Hepatocyte (in vitro differentiated cells): ENCODE data around the gene SLC25A21. TPM values are rescaled to one million over a fixed set of nuclear protein-coding genes. Genes with fewer than 3 reads are reported as not detected.

Experiments used
- DNase-seq: peaks from one replicate; pipeline ENCODE4 v3.0.0-alpha.2; 2016; ENCODE audit warnings: low spot score
- H2AFZ ChIP-seq: fragments of 200-600 bp; sonication (generic); 2 replicates; pipeline ENCODE4 v1.6.0; 2016; ENCODE audit warnings: antibody characterized with exemption, mild to moderate bottlenecking
- H3K27ac ChIP-seq: fragments of 200-600 bp; sonication (generic); 2 replicates; pipeline ENCODE4 v1.5.1; 2016; ENCODE audit warnings: mild to moderate bottlenecking
- H3K27me3 ChIP-seq: fragments of 200-600 bp; sonication (generic); 2 replicates; pipeline ENCODE4 v1.6.1; 2016
- H3K36me3 ChIP-seq: fragments of 200-600 bp; sonication (generic); replicated peaks from 2 replicates; pipeline ENCODE4 v1.5.1; 2016; ENCODE audit warnings: low read depth; ENCODE audit not compliant: insufficient read depth
- H3K4me1 ChIP-seq: fragments of 200-600 bp; sonication (generic); 2 replicates; pipeline ENCODE4 v1.5.1; 2016; ENCODE audit warnings: mild to moderate bottlenecking, moderate library complexity; ENCODE audit not compliant: insufficient read depth
- H3K4me2 ChIP-seq: fragments of 200-600 bp; sonication (generic); 2 replicates; pipeline ENCODE4 v1.6.0; 2016
- H3K4me3 ChIP-seq: fragments of 200-600 bp; sonication (generic); 2 replicates; pipeline ENCODE4 v1.5.1; 2016; ENCODE audit warnings: mild to moderate bottlenecking
- H3K79me2 ChIP-seq: fragments of 200-600 bp; sonication (generic); 2 replicates; pipeline ENCODE4 v1.6.0; 2017; ENCODE audit warnings: mild to moderate bottlenecking
- H3K9me2 ChIP-seq: fragments of 200-600 bp; sonication (generic); replicated peaks from 2 replicates; pipeline ENCODE4 v1.6.0; 2017; ENCODE audit warnings: mild to moderate bottlenecking; ENCODE audit not compliant: insufficient read depth
- H3K9me3 ChIP-seq: fragments of 200-600 bp; sonication (generic); 2 replicates; pipeline ENCODE4 v1.5.1; 2016; ENCODE audit warnings: low read depth, mild to moderate bottlenecking
- H4K20me1 ChIP-seq: fragments of 200-600 bp; sonication (generic); 2 replicates; pipeline ENCODE4 v1.6.0; 2016; ENCODE audit warnings: mild to moderate bottlenecking; ENCODE audit not compliant: insufficient read depth, poor library complexity, severe bottlenecking
- CTCF ChIP-seq: fragments of 200-600 bp; sonication (generic); IDR thresholded peaks from 2 replicates; pipeline ENCODE4 v1.5.1; 2016; ENCODE audit warnings: antibody characterized with exemption, mild to moderate bottlenecking; ENCODE audit not compliant: poor library complexity
- EZH2 ChIP-seq: fragments of 200-600 bp; sonication (generic); IDR thresholded peaks from 2 replicates; pipeline ENCODE4 v1.6.1; 2016; ENCODE audit warnings: antibody characterized with exemption, mild to moderate bottlenecking, borderline replicate concordance
- EZH2phosphoT487 ChIP-seq: fragments of 200-600 bp; sonication (generic); IDR thresholded peaks from one replicate; pipeline ENCODE4 v1.6.1; 2018; ENCODE audit warnings: antibody characterized with exemption, mild to moderate bottlenecking, low read depth, moderate library complexity; ENCODE audit not compliant: unreplicated experiment, severe bottlenecking
- WGBS: methylation state at CpG from one replicate; pipeline ENCODE4 v1.1.6; 2016; ENCODE audit warnings: low lambda C conversion rate; ENCODE audit errors: missing lambda C conversion rate; 5-methylcytosine and 5-hydroxymethylcytosine counted together
- polyA plus RNA-seq: library from polyadenylated mRNA; unstranded; fragments of >200 nt; fragmentation: Nextera tagmentation; extraction: Ambion mirVana; gene quantifications from 2 replicates; pipeline ENCODE4 v1.2.1, GENCODE V29; 2016
- total RNA-seq: library from RNA; depleted of rRNA; stranded (reverse); fragments of >200 nt; gene quantifications from 2 replicates; pipeline ENCODE4 v1.2.3, GENCODE V29; 2014

SLC25A21 gene
- total and polyA plus RNA-seq, 2 experiments from 2014 or later, result 1.4 to 1.6 TPM

- Histone ChIP-seq H3K27me3 (peaks cover 9% of the 10 kb centered on the region), H3K9me3 (no peaks in the 10 kb centered on the region), H4K20me1 (no peaks in the 10 kb centered on the region), H3K9me2 (no peaks in the 10 kb centered on the region), H3K4me3 (no peak overlapping the region), H3K4me2 (no peak overlapping the region), H3K27ac (no peak overlapping the region), H3K36me3 (no peaks in the 10 kb centered on the region), H3K4me1 (no peaks in the 10 kb centered on the region), H3K79me2 (no peaks in the 10 kb centered on the region), H2AFZ (no peak overlapping the region)
- no peak for DNase-seq
- no peak for TF ChIP-seq EZH2
- no peak for TF ChIP-seq CTCF
- no peak for TF ChIP-seq EZH2phosphoT487
- 71% methylated on average over 1 of the region's 1 CpG for WGBS
These were observed 221.6 kb downstream of the SLC25A21 start for GRCh38 chr14:36950812-36951211.

DNA sequence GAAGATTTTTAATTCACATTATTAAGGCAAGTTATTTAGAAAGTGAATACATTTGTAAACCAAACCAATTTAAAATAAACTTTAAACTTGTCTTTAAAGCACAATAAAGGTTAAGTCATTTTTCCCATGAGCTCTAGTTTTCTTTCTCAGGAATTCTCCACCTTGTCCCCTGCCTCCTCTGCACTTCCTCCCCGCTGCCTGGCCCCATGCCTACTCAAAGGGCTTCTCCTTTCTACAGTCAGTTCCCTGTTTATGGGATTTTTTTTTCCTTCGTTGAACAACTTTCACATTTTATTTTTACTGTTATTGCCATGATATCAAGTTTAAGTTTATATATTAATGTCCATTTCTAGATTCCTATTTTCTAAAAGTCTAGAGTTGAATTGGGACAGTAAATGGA is 223.0 kb downstream of the SLC25A21 start:
- peaks cover 16% of the 10 kb centered on the region for H3K27me3 ChIP-seq
- H3K4me3 ChIP-seq, result no peak overlapping the region
- H3K4me1 ChIP-seq, result no peaks in the 10 kb centered on the region
- WGBS, result 70% methylated on average over 2 of the region's 2 CpGs
- no peaks in the 10 kb centered on the region for H3K9me3 ChIP-seq
- TF ChIP-seq EZH2 (no peak), CTCF (no peak), EZH2phosphoT487 (no peak)
- no peaks in the 10 kb centered on the region for H3K9me2 ChIP-seq
- H4K20me1 ChIP-seq, result no peaks in the 10 kb centered on the region
- no peak overlapping the region for H3K27ac ChIP-seq
- DNase-seq, result no peak
- H3K36me3 ChIP-seq, result no peaks in the 10 kb centered on the region
- no peak overlapping the region for H3K4me2 ChIP-seq
- no peaks in the 10 kb centered on the region for H3K79me2 ChIP-seq
- H2AFZ ChIP-seq, result no peak overlapping the region

DNA sequence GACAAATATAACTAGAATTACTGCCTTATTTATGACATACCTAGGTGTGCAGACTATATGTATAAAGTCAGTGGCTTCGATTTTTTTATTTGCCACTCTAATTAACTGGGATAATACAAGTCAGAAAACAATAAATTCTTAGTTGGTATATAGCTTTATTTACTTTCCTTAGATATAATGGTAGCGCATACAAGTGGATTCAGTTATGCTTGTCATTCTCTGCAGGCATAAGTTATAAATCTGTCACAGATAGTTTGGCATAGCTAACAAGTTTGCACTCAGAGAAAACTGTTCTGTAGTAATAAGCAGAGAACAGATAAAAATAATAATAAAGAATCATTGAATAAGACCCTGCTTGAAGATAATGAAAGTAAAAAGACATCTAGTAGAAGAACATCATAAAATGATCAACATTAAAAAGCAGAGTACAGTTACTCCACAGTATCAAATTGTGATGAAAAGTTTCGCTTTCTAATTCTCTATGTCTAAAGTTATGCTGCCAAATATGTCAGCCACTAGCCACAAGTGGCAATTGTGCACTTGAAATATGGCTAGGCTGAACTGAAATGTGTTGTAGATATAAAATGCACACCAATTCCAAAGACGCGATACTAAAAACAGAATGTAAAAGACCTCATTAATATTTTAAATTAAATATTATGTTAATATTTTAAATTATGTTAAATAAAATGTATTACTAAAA is 224.1 kb downstream of the SLC25A21 start:
- Histone ChIP-seq H3K4me1 (no peaks in the 10 kb centered on the region), H4K20me1 (no peaks in the 10 kb centered on the region), H3K27ac (no peak overlapping the region), H3K36me3 (no peaks in the 10 kb centered on the region), H3K4me2 (no peak overlapping the region), H3K79me2 (no peaks in the 10 kb centered on the region), H3K9me2 (no peaks in the 10 kb centered on the region), H3K9me3 (no peaks in the 10 kb centered on the region), H3K27me3 (peaks cover 16% of the 10 kb centered on the region), H2AFZ (no peak overlapping the region), H3K4me3 (no peak overlapping the region)
- no peak for DNase-seq
- TF ChIP-seq EZH2phosphoT487 (no peak), CTCF (no peak), EZH2 (no peak)
- WGBS, result 84% methylated on average over 5 of the region's 5 CpGs
